Dermis lymphatic vessel endothelial cell (primary cell): ENCODE data around the gene KDM5C. TPM values are rescaled to one million over a fixed set of nuclear protein-coding genes. Genes with fewer than 3 reads are reported as not detected.

ENCODE experiments used
- total RNA-seq: library from RNA; depleted of rRNA; stranded (reverse); fragments of >200 nt; gene quantifications from 2 replicates; pipeline ENCODE4 v1.2.1, GENCODE V29; 2014

The KDM5C gene
- 56.0 and 125 TPM in 2 replicates for total RNA-seq

DNA sequence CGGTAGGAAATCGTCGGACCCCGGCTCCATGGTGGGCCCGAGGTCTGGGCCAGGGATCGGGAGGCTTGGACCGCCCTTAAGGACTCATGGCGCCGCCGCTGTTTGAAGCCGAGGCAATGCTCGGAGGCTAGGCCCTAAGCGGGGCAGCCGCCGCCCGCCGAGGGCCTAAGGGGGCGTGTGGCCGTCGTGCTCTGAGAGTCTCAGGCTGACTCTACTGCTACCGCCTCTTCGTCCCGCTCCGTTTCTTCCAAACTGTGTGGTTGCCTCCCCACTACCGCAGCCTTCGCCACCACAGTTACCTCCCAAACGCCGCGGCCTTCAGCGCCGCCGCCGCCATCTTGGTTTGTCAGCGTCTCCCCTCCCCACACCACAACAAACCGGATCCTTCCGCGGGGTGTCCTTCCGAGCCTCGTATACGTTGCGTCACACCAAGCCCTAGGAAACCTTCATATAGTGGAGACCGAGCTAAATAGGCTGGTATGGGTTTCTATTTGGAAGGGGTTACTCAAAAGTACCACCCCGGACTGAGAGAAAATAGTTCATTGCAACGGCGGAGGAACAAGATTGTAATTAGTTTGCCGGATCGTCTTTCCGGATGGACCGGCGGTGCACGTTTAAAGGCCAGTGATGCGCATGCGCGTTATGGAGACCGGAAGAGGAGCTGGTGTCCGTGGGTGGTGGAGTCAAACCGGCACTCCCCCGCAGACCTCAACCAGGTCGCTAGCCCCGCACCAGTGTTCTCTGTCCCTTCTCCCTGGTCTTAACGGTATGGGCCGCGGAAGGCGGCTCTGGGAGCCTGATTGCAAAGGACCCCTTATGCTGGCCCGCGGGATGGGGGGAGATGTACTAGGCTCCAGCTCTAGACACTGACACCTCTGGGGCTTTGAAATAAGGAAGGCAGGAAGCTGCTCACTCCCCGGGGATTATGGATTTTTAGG lies at the start of gene KDM5C:
Gene KDM5C (minus strand): TSS at position 348 of the 938 bp plus-strand sequence. CDS start 318 bp downstream, at position 30.

Other genes with a start within 250 kb of the KDM5C start
- gene GPR173, start 176.4 kb downstream of the KDM5C start, total RNA-seq: 1.1 and 1.5 TPM in 2 replicates
- 9.0 and 14.0 TPM in 2 replicates for gene TSPYL2, start 142.8 kb downstream of the KDM5C start, total RNA-seq
- 5.1 and 6.8 TPM in 2 replicates for gene KANTR, start 131.1 kb downstream of the KDM5C start, total RNA-seq
- 0.22 and 0.34 TPM in 2 replicates for gene IQSEC2, start 56.4 kb upstream of the KDM5C start, total RNA-seq
- 10.5 and 14.7 TPM in 2 replicates for gene SMC1A, start 197.4 kb upstream of the KDM5C start, total RNA-seq
- 0.11 and 0.17 TPM in 2 replicates for gene RIBC1, start 197.7 kb upstream of the KDM5C start, total RNA-seq
- gene HSD17B10, start 209.2 kb upstream of the KDM5C start, total RNA-seq: 76.6 and 81.2 TPM in 2 replicates